IMR-90 (cell line): ENCODE data around the gene KCNJ3. TPM values are rescaled to one million over a fixed set of nuclear protein-coding genes. Genes with fewer than 3 reads are reported as not detected.

Experiments
- ATAC-seq: fragments of 200-7000 bp; cut with Tn5 transposase; 2 replicates; pipeline ENCODE4 v1.9.1; 2020; ENCODE audit warnings: low read depth, mild to moderate bottlenecking, moderate library complexity
- BruUV-seq: library from RNA; stranded (reverse); fragments of 400-500 nt; replicated peaks from 2 replicates; lab custom pipeline; 2021; lab: Mats Ljungman, UMichigan
- CTCF ChIA-PET: fragments of 300-600 bp; formaldehyde crosslinking; extraction: SDS; loops from one replicate; lab custom pipeline; 2021; ENCODE audit warnings: antibody characterized with exemption; lab: Yijun Ruan, JAX
- POLR2A ChIA-PET: fragments of 300-600 bp; sonication (Branson Sonifier 250); formaldehyde crosslinking; loops from one replicate; lab custom pipeline; 2022; ENCODE audit warnings: antibody characterized with exemption; ENCODE audit not compliant: unreplicated experiment; lab: Charles Lee
- DNase-seq: peaks from one replicate; pipeline ENCODE4 v3.0.0; 2013
- H2AFZ ChIP-seq: replicated peaks from 2 replicates; pipeline ENCODE3; 2013; ENCODE audit warnings: low read length, mild to moderate bottlenecking; ENCODE audit not compliant: poor library complexity
- H2AK5ac ChIP-seq: 2 replicates; pipeline ENCODE4 v1.6.1; 2013; ENCODE audit warnings: low read depth, low read length, inconsistent platforms
- H2AK9ac ChIP-seq: replicated peaks from 2 replicates; pipeline ENCODE3; 2013; ENCODE audit warnings: mild to moderate bottlenecking, low read depth, low read length, moderate library complexity; ENCODE audit not compliant: poor library complexity
- H2BK120ac ChIP-seq: 2 replicates; pipeline ENCODE4 v1.6.1; 2013; ENCODE audit warnings: low read depth, low read length, inconsistent platforms
- H2BK15ac ChIP-seq: 3 replicates; pipeline ENCODE4 v1.6.1; 2013; ENCODE audit warnings: low read depth, low read length, inconsistent platforms
- H2BK20ac ChIP-seq: 2 replicates; pipeline ENCODE4 v1.6.1; 2013; ENCODE audit warnings: low read depth, mild to moderate bottlenecking, inconsistent platforms, low read length, moderate library complexity
- H2BK5ac ChIP-seq: 2 replicates; pipeline ENCODE4 v1.6.1; 2013; ENCODE audit warnings: mild to moderate bottlenecking, low read depth, low read length, inconsistent platforms; ENCODE audit not compliant: poor library complexity, severe bottlenecking
- H3K14ac ChIP-seq: replicated peaks from 2 replicates; pipeline ENCODE4 v1.6.1; 2013; ENCODE audit warnings: low read depth, low read length, inconsistent platforms
- H3K18ac ChIP-seq: 2 replicates; pipeline ENCODE4 v1.6.1; 2013; ENCODE audit warnings: low read depth, low read length, control low read depth
- H3K23ac ChIP-seq: 2 replicates; pipeline ENCODE4 v1.6.1; 2013; ENCODE audit warnings: low read depth, low read length, inconsistent platforms
- H3K27ac ChIP-seq: 2 replicates; pipeline ENCODE4 v1.5.1; 2013; ENCODE audit warnings: mild to moderate bottlenecking, control low read depth, low read length; ENCODE audit not compliant: insufficient read depth
- H3K27me3 ChIP-seq: 2 replicates; pipeline ENCODE4 v1.6.1; 2013; ENCODE audit warnings: low read length; ENCODE audit not compliant: control insufficient read depth, insufficient read depth
- H3K36me3 ChIP-seq: 2 replicates; pipeline ENCODE4 v1.6.1; 2013; ENCODE audit warnings: low read length, mixed read lengths; ENCODE audit not compliant: control insufficient read depth, insufficient read depth
- H3K4ac ChIP-seq: 2 replicates; pipeline ENCODE4 v1.6.1; 2013; ENCODE audit warnings: low read depth, low read length, inconsistent platforms
- H3K4me1 ChIP-seq: 2 replicates; pipeline ENCODE4 v1.6.1; 2013; ENCODE audit warnings: low read length, mixed read lengths; ENCODE audit not compliant: control insufficient read depth, insufficient read depth
- H3K4me2 ChIP-seq: 2 replicates; pipeline ENCODE4 v1.6.1; 2013; ENCODE audit warnings: low read depth, mild to moderate bottlenecking, control low read depth, low read length, moderate library complexity
- H3K4me3 ChIP-seq: 2 replicates; pipeline ENCODE4 v1.5.1; 2013; ENCODE audit warnings: low read depth, mild to moderate bottlenecking, control low read depth, low read length, moderate library complexity; ENCODE audit not compliant: insufficient read depth
- H3K56ac ChIP-seq: 2 replicates; pipeline ENCODE4 v1.6.1; 2013; ENCODE audit warnings: low read length, inconsistent platforms; ENCODE audit not compliant: insufficient read depth; ENCODE audit errors: extremely low read depth
- H3K79me1 ChIP-seq, 2 experiments: 2 replicates each; pipeline ENCODE4 v1.6.1; 2013; ENCODE audit warnings: low read length in 2 of 2, inconsistent platforms in 1 of 2, low read depth in 1 of 2
- H3K9ac ChIP-seq: 2 replicates; pipeline ENCODE4 v1.6.1; 2013; ENCODE audit warnings: low read depth, low read length, control low read depth
- H3K9me1 ChIP-seq: 2 replicates; pipeline ENCODE4 v1.6.1; 2013; ENCODE audit warnings: low read length, inconsistent platforms; ENCODE audit not compliant: insufficient read depth
- H3K9me3 ChIP-seq: 2 replicates; pipeline ENCODE4 v1.6.1; 2013; ENCODE audit warnings: low read length; ENCODE audit not compliant: control insufficient read depth, insufficient read depth
- H4K20me1 ChIP-seq: 2 replicates; pipeline ENCODE4 v1.6.1; 2013; ENCODE audit warnings: low read length, inconsistent platforms; ENCODE audit not compliant: insufficient read depth
- H4K5ac ChIP-seq: 2 replicates; pipeline ENCODE4 v1.6.1; 2013; ENCODE audit warnings: mild to moderate bottlenecking, low read depth, low read length, control low read depth
- H4K8ac ChIP-seq, 2 experiments: 2 replicates each; pipeline ENCODE4 v1.6.1; 2013; ENCODE audit warnings: low read depth in 2 of 2, low read length in 2 of 2, control low read depth in 1 of 2, inconsistent platforms in 1 of 2
- H4K91ac ChIP-seq: 2 replicates; pipeline ENCODE4 v1.6.1; 2013; ENCODE audit warnings: low read depth, low read length, inconsistent platforms; ENCODE audit not compliant: insufficient read depth
- CEBPB ChIP-seq: IDR thresholded peaks from 2 replicates; pipeline ENCODE4 v1.6.1; 2012; ENCODE audit warnings: low read depth, low read length, improper control_type of control experiment
- CHD1 ChIP-seq: IDR thresholded peaks from 2 replicates; pipeline ENCODE4 v1.6.1; 2012; ENCODE audit warnings: low read depth, low read length, improper control_type of control experiment
- CTCF ChIP-seq: conservative IDR thresholded peaks from 2 replicates; pipeline ENCODE4 v1.5.1; 2012; ENCODE audit warnings: mild to moderate bottlenecking, low read depth, low read length, improper control_type of control experiment
- FOS ChIP-seq: fragments of 150-350 bp; IDR thresholded peaks from 2 replicates; pipeline ENCODE4 v1.6.1; 2016; ENCODE audit warnings: low read depth, low read length
- MAFK ChIP-seq: IDR thresholded peaks from 2 replicates; pipeline ENCODE4 v1.6.1; 2012; ENCODE audit warnings: low read depth, low read length, improper control_type of control experiment
- MAZ ChIP-seq: IDR thresholded peaks from 2 replicates; pipeline ENCODE4 v1.6.1; 2012; ENCODE audit warnings: low read depth, mild to moderate bottlenecking, low read length, improper control_type of control experiment, moderate library complexity, borderline replicate concordance
- MXI1 ChIP-seq: IDR thresholded peaks from 2 replicates; pipeline ENCODE4 v1.6.1; 2012; ENCODE audit warnings: low read depth, mild to moderate bottlenecking, low read length, moderate library complexity, borderline replicate concordance
- NFE2L2 ChIP-seq: fragments of 150-350 bp; IDR thresholded peaks from 2 replicates; pipeline ENCODE4 v1.6.1; 2016; ENCODE audit warnings: low read depth, mild to moderate bottlenecking, low read length
- RAD21 ChIP-seq: IDR thresholded peaks from 2 replicates; pipeline ENCODE4 v1.6.1; 2012; ENCODE audit warnings: low read length, improper control_type of control experiment
- RCOR1 ChIP-seq: IDR thresholded peaks from 2 replicates; pipeline ENCODE4 v1.6.1; 2012; ENCODE audit warnings: mild to moderate bottlenecking, low read length, improper control_type of control experiment; ENCODE audit not compliant: insufficient replicate concordance
- RFX5 ChIP-seq: IDR thresholded peaks from 2 replicates; pipeline ENCODE4 v1.8.0; 2012; ENCODE audit warnings: low read depth, mild to moderate bottlenecking, low read length, moderate library complexity
- USF2 ChIP-seq: fragments of 150-350 bp; IDR thresholded peaks from 2 replicates; pipeline ENCODE4 v1.6.1; 2017; ENCODE audit warnings: mild to moderate bottlenecking, antibody characterized with exemption, low read length, low read depth
- WGBS, 2 experiments: methylation state at CpG; one replicate each; pipeline versions ENCODE4 v1.1.5 to v1.1.7; 2013; ENCODE audit warnings: missing lambda C conversion rate in 2 of 2; ENCODE audit not compliant: insufficient read length in 1 of 2; ENCODE audit errors: extremely low coverage in 2 of 2; 5-methylcytosine and 5-hydroxymethylcytosine counted together
- dilution Hi-C: fragments of 300-500 bp; cut with HindIII; formaldehyde crosslinking; loops from one replicate; pipeline ENCODE4 v1.14.3; 2018; ENCODE audit warnings: low sequenced_read_pairs; ENCODE audit not compliant: unreplicated experiment
- in situ Hi-C: fragments of 300-500 bp; cut with MboI; formaldehyde crosslinking; loops from 3 replicates; pipeline ENCODE4 v1.14.3; 2019; ENCODE audit warnings: low sequenced_read_pairs, inconsistent platforms, mixed read lengths
- intact Hi-C: fragments of 100-400 bp; cut with micrococcal nuclease; formaldehyde crosslinking; loops from 2 replicates; pipeline ENCODE4 v1.10.0; 2022
- polyA plus RNA-seq, 3 experiments: library from polyadenylated mRNA; depleted of rRNA; stranded (reverse); fragments of >200 nt; gene quantifications; 2 replicates each; pipeline ENCODE4 v1.2.3, GENCODE V29; 2012; ENCODE audit warnings: low replicate concordance in 1 of 3
- total RNA-seq: library from RNA; depleted of rRNA; stranded (reverse); fragments of >200 nt; gene quantifications from 2 replicates; pipeline ENCODE4 v1.2.3, GENCODE V29; 2012
- TF ChIP-seq, protein P1 (sequence below): fragments of 150-350 bp; IDR thresholded peaks from 2 replicates; pipeline ENCODE4 v1.6.1; 2016; ENCODE audit warnings: low read depth, mild to moderate bottlenecking, low read length, moderate library complexity, borderline replicate concordance

Gene KCNJ3
- total and polyA plus RNA-seq, 2 of the 4 experiments (the other 2 are of a cell fraction): not detected

GRCh38 chr2:154709215-154709614, 10.7 kb downstream of the KCNJ3 start:
- Histone ChIP-seq H3K36me3 (no peaks in the 10 kb centered on the region), H3K18ac (no peak overlapping the region), H3K9me1 (no peaks in the 10 kb centered on the region), H3K23ac (no peak overlapping the region), H3K4me2 (no peak overlapping the region), H2AK5ac (no peak overlapping the region), H3K4me3 (no peak overlapping the region), H3K4ac (no peak overlapping the region), H3K27me3 (no peaks in the 10 kb centered on the region), H4K5ac (no peak overlapping the region), H4K91ac (no peak overlapping the region), H2AFZ (no peak overlapping the region), H3K56ac (no peak overlapping the region), H2BK20ac (no peak overlapping the region), H4K8ac (no peak overlapping the region), H3K9ac (no peak overlapping the region), H3K79me1 (no peaks in the 10 kb centered on the region), H4K20me1 (no peaks in the 10 kb centered on the region), H2AK9ac (no peak overlapping the region), H3K4me1 (no peaks in the 10 kb centered on the region), H3K9me3 (peaks cover 4% of the 10 kb centered on the region), H2BK120ac (no peak overlapping the region), H2BK15ac (no peak overlapping the region), H3K27ac (no peak overlapping the region), H3K14ac (no peak overlapping the region), H2BK5ac (no peak overlapping the region)
- BruUV-seq: no TSS peak
- CTCF ChIA-PET: no interaction called here
- dilution Hi-C loops: no loop called here
- DNase-seq: no peak
- in situ Hi-C loops: no loop called here
- TF ChIP-seq CTCF: no peak
- no peak for TF ChIP-seq RAD21
- TF ChIP-seq, protein P1, sequence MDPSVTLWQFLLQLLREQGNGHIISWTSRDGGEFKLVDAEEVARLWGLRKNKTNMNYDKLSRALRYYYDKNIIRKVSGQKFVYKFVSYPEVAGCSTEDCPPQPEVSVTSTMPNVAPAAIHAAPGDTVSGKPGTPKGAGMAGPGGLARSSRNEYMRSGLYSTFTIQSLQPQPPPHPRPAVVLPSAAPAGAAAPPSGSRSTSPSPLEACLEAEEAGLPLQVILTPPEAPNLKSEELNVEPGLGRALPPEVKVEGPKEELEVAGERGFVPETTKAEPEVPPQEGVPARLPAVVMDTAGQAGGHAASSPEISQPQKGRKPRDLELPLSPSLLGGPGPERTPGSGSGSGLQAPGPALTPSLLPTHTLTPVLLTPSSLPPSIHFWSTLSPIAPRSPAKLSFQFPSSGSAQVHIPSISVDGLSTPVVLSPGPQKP: no peak
- TF ChIP-seq RCOR1: no peak
- TF ChIP-seq CEBPB: no peak
- TF ChIP-seq MAFK: no peak
- no peak for TF ChIP-seq NFE2L2
- TF ChIP-seq MAZ: no peak
- TF ChIP-seq USF2: no peak
- no peak for TF ChIP-seq RFX5
- TF ChIP-seq CHD1: no peak
- TF ChIP-seq MXI1: no peak
- no peak for TF ChIP-seq FOS
- no peak for ATAC-seq
- intact Hi-C loops: no loop called here
- POLR2A ChIA-PET: no interaction called here
- WGBS, 2 experiments: no CpG with 5 or more reads among the region's 3 CpGs
